ENCODE measurements around the gene SMIM32.

Gene SMIM32

DNA sequence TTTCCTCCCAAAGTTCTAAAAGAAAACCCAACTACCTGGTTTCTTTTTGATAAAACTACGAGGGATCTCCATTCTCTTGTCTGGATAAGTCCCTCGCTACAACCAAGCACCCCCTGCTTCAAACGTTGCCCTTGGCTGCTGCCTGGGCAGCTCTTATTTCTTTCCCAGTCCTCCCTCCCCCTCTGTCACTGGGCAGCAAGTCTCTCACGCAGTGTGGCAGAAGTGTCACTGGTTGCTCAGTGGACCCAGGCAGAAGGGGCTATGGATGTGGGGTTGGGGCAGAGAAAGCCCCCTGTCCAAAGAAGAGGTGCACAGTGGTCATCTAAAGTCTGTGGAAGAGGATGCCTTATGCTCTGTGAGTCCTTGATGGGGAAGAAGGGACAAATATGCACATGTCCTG lies 7.2 kb upstream of the SMIM32 start:
- Mint-ChIP-seq H3K9me3 (no peaks in the 10 kb centered on the region), H3K27me3 (peaks cover 10% of the 10 kb centered on the region)

GRCh38 chr5:136199408-136199807 lies 6.4 kb upstream of the SMIM32 start:
- H3K27me3 Mint-ChIP-seq: peaks cover 17% of the 10 kb centered on the region
- H3K4me1 Mint-ChIP-seq (ENCODE audit: low read depth): no peaks in the 10 kb centered on the region
- H3K4me3 Mint-ChIP-seq: no peak overlapping the region
- H3K9me3 Mint-ChIP-seq: no peaks in the 10 kb centered on the region
- no peaks in the 10 kb centered on the region for H3K36me3 Mint-ChIP-seq (ENCODE audit: low read depth)
- H3K27ac Mint-ChIP-seq: no peak overlapping the region

More for the DNA sequence above, 7.2 kb upstream of the SMIM32 start:
- no peak overlapping the region for H3K4me3 Mint-ChIP-seq
- no peak overlapping the region for H3K27ac Mint-ChIP-seq
- H3K4me1 Mint-ChIP-seq (ENCODE audit: low read depth): no peaks in the 10 kb centered on the region
- H3K36me3 Mint-ChIP-seq (ENCODE audit: low read depth): no peaks in the 10 kb centered on the region

GRCh38 chr5:136198453-136198852 lies 5.5 kb upstream of the SMIM32 start:
- no peaks in the 10 kb centered on the region for H3K4me1 Mint-ChIP-seq (ENCODE audit: low read depth)
- H3K9me3 Mint-ChIP-seq: no peaks in the 10 kb centered on the region

DNA sequence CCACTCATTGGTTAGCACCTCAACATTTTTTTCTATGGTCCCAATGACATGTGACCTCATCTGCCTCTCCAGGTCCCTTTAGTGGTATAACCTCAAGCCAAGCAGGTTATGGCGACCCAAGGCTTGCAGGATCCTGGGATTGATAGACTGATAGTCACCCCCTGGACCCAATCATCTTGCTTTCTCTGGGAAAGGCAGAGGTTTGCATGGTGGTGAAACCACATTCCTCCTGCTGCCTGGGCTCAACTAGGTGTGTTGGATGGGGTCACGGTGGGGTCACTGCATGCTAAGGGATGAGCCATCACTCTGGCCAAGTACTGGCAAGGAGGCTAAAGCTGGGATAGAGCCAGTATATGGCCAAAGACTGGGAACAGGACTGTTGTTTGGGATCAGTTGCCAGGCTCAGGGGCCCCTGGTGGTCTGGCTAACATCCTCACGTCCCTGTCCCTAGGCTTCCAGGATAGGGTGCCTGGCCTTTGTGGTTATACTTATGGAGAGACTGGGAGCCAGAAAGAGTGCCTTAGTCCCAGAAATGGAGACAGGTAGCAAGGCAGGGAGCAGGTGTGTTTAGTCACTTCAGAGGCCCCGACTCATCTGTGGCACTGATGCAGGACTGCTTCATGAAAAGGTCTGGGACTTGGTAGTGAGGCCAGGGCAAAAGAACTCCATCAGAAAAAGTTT lies 4.6 kb upstream of the SMIM32 start:
- Mint-ChIP-seq H3K4me3 (no peak overlapping the region), H3K27me3 (peaks cover 32% of the 10 kb centered on the region), H3K9me3 (no peaks in the 10 kb centered on the region), H3K36me3 (ENCODE audit: low read depth) (no peaks in the 10 kb centered on the region), H3K27ac (no peak overlapping the region), H3K4me1 (ENCODE audit: low read depth) (no peaks in the 10 kb centered on the region)

More at GRCh38 chr5:136198453-136198852, 5.5 kb upstream of the SMIM32 start:
- Mint-ChIP-seq H3K36me3 (ENCODE audit: low read depth) (no peaks in the 10 kb centered on the region), H3K27me3 (peaks cover 27% of the 10 kb centered on the region), H3K27ac (no peak overlapping the region), H3K4me3 (no peak overlapping the region)

DNA sequence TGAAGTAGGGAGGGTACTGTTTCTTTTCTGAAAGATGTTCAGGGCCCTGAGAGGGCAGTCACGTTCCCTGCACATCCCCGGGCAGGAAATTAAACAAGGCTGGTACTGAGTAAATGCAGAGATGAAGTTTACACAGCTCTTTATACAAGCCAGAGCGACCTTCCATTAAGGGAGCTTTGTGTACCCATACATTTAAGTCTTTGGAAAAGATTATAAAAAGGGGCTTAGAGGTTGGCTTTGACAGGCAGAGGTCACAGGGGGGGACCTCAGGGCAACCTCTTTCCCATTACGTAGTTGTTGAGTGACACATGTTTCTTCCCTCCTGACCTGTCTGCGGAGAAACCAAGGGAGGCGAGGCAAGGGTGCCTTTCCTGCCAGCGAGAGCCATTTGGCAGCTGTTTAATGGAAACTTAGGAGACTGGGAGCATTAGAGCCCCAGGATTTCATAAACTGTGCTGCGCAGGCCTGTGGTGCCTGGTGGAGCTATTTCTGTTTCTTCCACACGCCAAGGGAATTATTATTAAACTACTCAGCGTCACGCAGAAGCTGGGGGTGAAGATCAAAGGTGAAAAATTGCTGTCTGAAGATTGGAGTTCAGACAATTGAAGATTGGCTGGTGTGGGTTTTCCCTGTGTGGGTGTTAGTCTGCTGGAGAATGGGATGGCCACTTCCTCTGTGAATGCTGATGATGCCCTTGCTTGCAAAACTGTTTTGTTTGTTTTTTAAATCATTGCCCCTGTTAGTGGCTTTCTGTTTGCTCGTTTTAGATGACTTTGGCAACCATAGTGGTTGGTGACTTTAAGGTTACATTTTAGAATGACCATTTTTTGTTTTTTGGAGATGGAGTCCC lies 3.2 kb upstream of the SMIM32 start:
- H3K36me3 Mint-ChIP-seq (ENCODE audit: low read depth): no peaks in the 10 kb centered on the region
- no peak overlapping the region for H3K27ac Mint-ChIP-seq
- H3K4me1 Mint-ChIP-seq (ENCODE audit: low read depth): no peaks in the 10 kb centered on the region
- H3K9me3 Mint-ChIP-seq: no peaks in the 10 kb centered on the region
- H3K27me3 Mint-ChIP-seq: peaks cover 42% of the 10 kb centered on the region
- no peak overlapping the region for H3K4me3 Mint-ChIP-seq

- H3K4me1 Mint-ChIP-seq (ENCODE audit: low read depth): no peaks in the 10 kb centered on the region
- H3K36me3 Mint-ChIP-seq (ENCODE audit: low read depth): no peaks in the 10 kb centered on the region
- peaks cover 52% of the 10 kb centered on the region for H3K27me3 Mint-ChIP-seq
- H3K9me3 Mint-ChIP-seq: no peaks in the 10 kb centered on the region
- no peak overlapping the region for H3K27ac Mint-ChIP-seq
- no peak overlapping the region for H3K4me3 Mint-ChIP-seq
Observed at GRCh38 chr5:136194576-136194975, 1.6 kb upstream of the SMIM32 start.

GRCh38 chr5:136193322-136193935 lies 467 bp upstream of the SMIM32 start:
- H3K4me1 Mint-ChIP-seq (ENCODE audit: low read depth): no peaks in the 10 kb centered on the region
- H3K36me3 Mint-ChIP-seq (ENCODE audit: low read depth): peaks cover under 1% of the 10 kb centered on the region
- no peaks in the 10 kb centered on the region for H3K9me3 Mint-ChIP-seq
- no peak overlapping the region for H3K27ac Mint-ChIP-seq
- H3K4me3 Mint-ChIP-seq: no peak overlapping the region
- peaks cover 52% of the 10 kb centered on the region for H3K27me3 Mint-ChIP-seq

- Mint-ChIP-seq H3K27ac (no peak overlapping the region), H3K4me1 (ENCODE audit: low read depth) (no peaks in the 10 kb centered on the region), H3K27me3 (peaks cover 52% of the 10 kb centered on the region), H3K9me3 (no peaks in the 10 kb centered on the region), H3K36me3 (ENCODE audit: low read depth) (peaks cover 12% of the 10 kb centered on the region), H3K4me3 (no peak overlapping the region)
Observed at GRCh38 chr5:136192015-136192525, 892 bp downstream of the SMIM32 start.

- Mint-ChIP-seq H3K4me1 (ENCODE audit: low read depth) (no peaks in the 10 kb centered on the region), H3K27me3 (peaks cover 52% of the 10 kb centered on the region), H3K36me3 (ENCODE audit: low read depth) (peaks cover 18% of the 10 kb centered on the region), H3K9me3 (no peaks in the 10 kb centered on the region), H3K4me3 (no peak overlapping the region), H3K27ac (no peak overlapping the region)
Observed at GRCh38 chr5:136191304-136192014, 1.5 kb downstream of the SMIM32 start.

- Mint-ChIP-seq H3K27me3 (peaks cover 48% of the 10 kb centered on the region), H3K4me3 (no peak overlapping the region), H3K27ac (no peak overlapping the region), H3K4me1 (ENCODE audit: low read depth) (no peaks in the 10 kb centered on the region), H3K36me3 (ENCODE audit: low read depth) (peaks cover 18% of the 10 kb centered on the region), H3K9me3 (no peaks in the 10 kb centered on the region)
Observed at GRCh38 chr5:136190904-136191303, 2.1 kb downstream of the SMIM32 start.

DNA sequence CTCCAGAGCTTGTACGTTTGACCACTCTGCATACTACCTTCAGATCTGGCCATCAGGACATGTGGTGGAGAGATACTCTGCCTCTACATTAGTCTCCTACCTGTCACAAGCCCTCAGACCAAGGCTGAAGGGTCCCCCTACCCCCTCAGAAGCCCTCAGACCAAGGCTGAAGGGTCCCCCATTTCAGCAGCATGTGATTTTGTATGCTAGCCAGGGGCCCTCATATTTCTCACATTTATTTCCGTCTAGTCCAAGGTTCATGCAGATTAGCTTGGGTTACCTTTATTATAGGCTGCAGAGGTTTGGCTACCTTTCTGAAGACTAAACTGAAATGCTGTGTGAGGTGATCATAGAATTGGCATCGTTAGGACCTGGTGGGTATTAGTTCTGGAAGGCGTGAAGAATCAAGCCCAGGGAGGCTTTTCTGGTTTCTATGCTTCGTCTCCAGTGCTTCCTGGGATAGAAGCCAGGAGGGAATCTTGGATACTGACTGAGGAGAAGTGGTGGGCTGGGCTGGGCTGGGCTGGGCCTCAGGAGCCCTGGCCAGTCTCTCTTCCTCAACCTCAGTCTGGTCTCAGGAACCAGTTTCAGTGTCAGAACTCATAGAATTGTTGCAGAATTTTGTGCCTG lies 2.8 kb downstream of the SMIM32 start:
- Mint-ChIP-seq H3K27ac (no peak overlapping the region), H3K4me3 (no peak overlapping the region), H3K4me1 (ENCODE audit: low read depth) (no peaks in the 10 kb centered on the region), H3K36me3 (ENCODE audit: low read depth) (peaks cover 18% of the 10 kb centered on the region), H3K27me3 (peaks cover 43% of the 10 kb centered on the region), H3K9me3 (no peaks in the 10 kb centered on the region)

DNA sequence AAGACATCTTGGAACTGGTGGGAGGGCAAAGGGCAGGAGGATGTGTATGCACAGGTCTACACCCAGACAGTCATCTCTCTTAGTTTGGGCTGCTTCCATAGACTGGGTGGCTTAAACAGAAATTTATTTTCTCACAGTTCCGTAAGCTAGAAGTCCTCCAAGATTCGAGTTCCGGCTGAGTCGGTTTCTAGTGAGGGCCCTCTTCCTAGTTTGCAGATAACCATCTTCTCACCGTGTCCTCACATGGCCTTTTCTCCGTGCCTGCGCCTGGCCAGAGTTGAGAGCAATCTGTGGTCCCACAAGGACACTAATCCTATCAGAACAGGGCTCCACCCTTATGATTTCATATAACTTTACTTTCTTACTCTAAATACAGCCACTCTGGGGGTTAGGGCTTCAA lies 4.1 kb downstream of the SMIM32 start:
- Mint-ChIP-seq H3K36me3 (ENCODE audit: low read depth) (peaks cover 18% of the 10 kb centered on the region), H3K4me3 (no peak overlapping the region), H3K27ac (no peak overlapping the region), H3K9me3 (no peaks in the 10 kb centered on the region), H3K27me3 (peaks cover 29% of the 10 kb centered on the region), H3K4me1 (ENCODE audit: low read depth) (no peaks in the 10 kb centered on the region)

DNA sequence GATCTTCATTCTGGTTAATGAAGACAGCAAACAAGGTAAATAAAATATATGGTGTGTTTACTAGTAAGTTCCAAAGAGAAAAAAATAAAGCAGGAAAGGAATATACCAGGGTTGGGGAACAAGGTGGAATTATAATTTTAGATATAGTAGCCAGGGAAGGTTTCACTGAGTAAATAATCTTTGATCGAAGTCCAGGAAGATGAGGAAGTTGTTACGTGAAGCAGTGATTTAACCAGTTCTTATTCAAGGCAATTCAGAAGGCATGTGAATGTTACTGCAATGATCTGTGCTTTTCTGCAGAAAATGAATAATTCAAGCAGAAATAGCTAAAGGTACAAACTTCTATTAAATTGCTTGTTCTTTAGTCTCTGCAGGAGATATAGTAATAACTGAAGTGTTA lies 6.2 kb downstream of the SMIM32 start:
- peaks cover 18% of the 10 kb centered on the region for H3K36me3 Mint-ChIP-seq (ENCODE audit: low read depth)
- peaks cover 16% of the 10 kb centered on the region for H3K27me3 Mint-ChIP-seq
- no peaks in the 10 kb centered on the region for H3K9me3 Mint-ChIP-seq
- no peak overlapping the region for H3K4me3 Mint-ChIP-seq
- H3K27ac Mint-ChIP-seq: no peak overlapping the region
- H3K4me1 Mint-ChIP-seq (ENCODE audit: low read depth): no peaks in the 10 kb centered on the region

GRCh38 chr5:136185974-136186665 lies 6.8 kb downstream of the SMIM32 start:
- no peaks in the 10 kb centered on the region for H3K9me3 Mint-ChIP-seq
- H3K27ac Mint-ChIP-seq: no peak overlapping the region
- H3K27me3 Mint-ChIP-seq: peaks cover 9% of the 10 kb centered on the region
- H3K4me1 Mint-ChIP-seq (ENCODE audit: low read depth): no peaks in the 10 kb centered on the region
- H3K36me3 Mint-ChIP-seq (ENCODE audit: low read depth): peaks cover 18% of the 10 kb centered on the region
- H3K4me3 Mint-ChIP-seq: no peak overlapping the region
